ENCODE data around the gene BEST3.

BEST3 gene

GRCh38 chr12:69698769-69699540 is at the start of gene BEST3:
Gene BEST3, minus strand, starts transcription at chr12:69699303. Its CDS starts 1,505 bp downstream, at chr12:69697798.
- no peak for DNase-seq (ENCODE audit: extremely low read depth, low read depth)
- no peak for TF ChIP-seq CTCF (IDR thresholded peaks at IDR 0.05; ENCODE audit: low read depth, low read length, missing control alignments)
- no peak within 1 kb of the TSS for H3K4me3 ChIP-seq (replicated peaks; ENCODE audit: low read depth, low read length)

GRCh38 chr12:69744109-69744508 is 45.0 kb upstream of the BEST3 start:
- no peak overlapping the region for H3K4me3 ChIP-seq (replicated peaks; ENCODE audit: low read depth, low read length)
- no peak for DNase-seq (ENCODE audit: extremely low read depth, low read depth)
- no peak for TF ChIP-seq CTCF (IDR thresholded peaks at IDR 0.05; ENCODE audit: low read depth, low read length, missing control alignments)

- H3K4me3 ChIP-seq (replicated peaks; ENCODE audit: low read depth, low read length): peak overlapping the region; percentile 52
- DNase-seq (ENCODE audit: extremely low read depth, low read depth): no peak
- TF ChIP-seq CTCF (IDR thresholded peaks at IDR 0.05; ENCODE audit: low read depth, low read length, missing control alignments): no peak
Observed at GRCh38 chr12:69739287-69740191, 40.4 kb upstream of the BEST3 start.

- peak; percentile 50 for TF ChIP-seq CTCF (IDR thresholded peaks at IDR 0.05; ENCODE audit: low read depth, low read length, missing control alignments)
- peak within 1 kb of the TSS; percentile 52 for H3K4me3 ChIP-seq (replicated peaks; ENCODE audit: low read depth, low read length)
- peak; percentile 21 for DNase-seq (ENCODE audit: extremely low read depth, low read depth)
Observed at GRCh38 chr12:69738351-69739286, 39.5 kb upstream of the BEST3 start, which contains the start of gene RAB3IP. Gene RAB3IP, plus strand, starts transcription at chr12:69738860. Its CDS starts 16,549 bp downstream, at chr12:69755409.

- TF ChIP-seq CTCF (IDR thresholded peaks at IDR 0.05; ENCODE audit: low read depth, low read length, missing control alignments): no peak
- no peak overlapping the region for H3K4me3 ChIP-seq (replicated peaks; ENCODE audit: low read depth, low read length)
- no peak for DNase-seq (ENCODE audit: extremely low read depth, low read depth)
Observed at GRCh38 chr12:69733638-69734037, 34.5 kb upstream of the BEST3 start.

GRCh38 chr12:69732088-69732487 is 33.0 kb upstream of the BEST3 start:
- TF ChIP-seq CTCF (IDR thresholded peaks at IDR 0.05; ENCODE audit: low read depth, low read length, missing control alignments): no peak
- no peak for DNase-seq (ENCODE audit: extremely low read depth, low read depth)
- no peak overlapping the region for H3K4me3 ChIP-seq (replicated peaks; ENCODE audit: low read depth, low read length)
